ENCODE results near the gene MVP. TPM values are rescaled to one million over a fixed set of nuclear protein-coding genes. Genes with fewer than 3 reads are reported as not detected.

MVP gene
- total RNA-seq, 1 donor from 2014 or later = 87.1 TPM

- no peaks in the 10 kb centered on the region for H3K27me3 ChIP-seq (ENCODE audit: control insufficient read depth, insufficient read depth, low read length)
- peak overlapping the region; percentile 51 for H3K4me3 ChIP-seq (ENCODE audit: low read depth, low read length)
- peaks cover 9% of the 10 kb centered on the region for H3K36me3 ChIP-seq (ENCODE audit: control insufficient read depth, insufficient read depth, low read length)
- TF ChIP-seq CTCF (IDR thresholded peaks at IDR 0.05; ENCODE audit: insufficient read depth, low read length, severe bottlenecking) = no peak
- no peak for FAIRE-seq
- DNase-seq (ENCODE audit: low read depth) = peak; percentile 75
These were observed 1.4 kb downstream of the MVP start for GRCh38 chr16:29821643-29822115.

GRCh38 chr16:29824589-29825144 is 4.4 kb downstream of the MVP start:
- H3K27me3 ChIP-seq (ENCODE audit: control insufficient read depth, insufficient read depth, low read length) = no peaks in the 10 kb centered on the region
- peaks cover 8% of the 10 kb centered on the region for H3K36me3 ChIP-seq (ENCODE audit: control insufficient read depth, insufficient read depth, low read length)
- no peak for TF ChIP-seq CTCF (IDR thresholded peaks at IDR 0.05; ENCODE audit: insufficient read depth, low read length, severe bottlenecking)
- DNase-seq (ENCODE audit: low read depth) (peak; percentile 61), FAIRE-seq (no peak)
- H3K4me3 ChIP-seq (ENCODE audit: low read depth, low read length) = no peak overlapping the region

GRCh38 chr16:29825145-29826044 is 5.1 kb downstream of the MVP start:
- TF ChIP-seq CTCF (IDR thresholded peaks at IDR 0.05; ENCODE audit: insufficient read depth, low read length, severe bottlenecking) = no peak
- no peak for FAIRE-seq
- DNase-seq (ENCODE audit: low read depth) = peak; percentile 27
- no peak overlapping the region for H3K4me3 ChIP-seq (ENCODE audit: low read depth, low read length)
- H3K36me3 ChIP-seq (ENCODE audit: control insufficient read depth, insufficient read depth, low read length) = peaks cover 12% of the 10 kb centered on the region
- H3K27me3 ChIP-seq (ENCODE audit: control insufficient read depth, insufficient read depth, low read length) = no peaks in the 10 kb centered on the region

GRCh38 chr16:29826342-29826695 is 6.1 kb downstream of the MVP start:
- H3K4me3 ChIP-seq (ENCODE audit: low read depth, low read length) = no peak overlapping the region
- FAIRE-seq = no peak
- DNase-seq (ENCODE audit: low read depth) = no peak
- TF ChIP-seq CTCF (IDR thresholded peaks at IDR 0.05; ENCODE audit: insufficient read depth, low read length, severe bottlenecking) = no peak
- H3K27me3 ChIP-seq (ENCODE audit: control insufficient read depth, insufficient read depth, low read length) = no peaks in the 10 kb centered on the region
- peaks cover 14% of the 10 kb centered on the region for H3K36me3 ChIP-seq (ENCODE audit: control insufficient read depth, insufficient read depth, low read length)

GRCh38 chr16:29830774-29831173 is 10.5 kb downstream of the MVP start:
- DNase-seq (ENCODE audit: low read depth) = no peak
- TF ChIP-seq CTCF (IDR thresholded peaks at IDR 0.05; ENCODE audit: insufficient read depth, low read length, severe bottlenecking) = no peak
- peaks cover 31% of the 10 kb centered on the region for H3K36me3 ChIP-seq (ENCODE audit: control insufficient read depth, insufficient read depth, low read length)
- no peak for FAIRE-seq
- H3K27me3 ChIP-seq (ENCODE audit: control insufficient read depth, insufficient read depth, low read length) = no peaks in the 10 kb centered on the region
- H3K4me3 ChIP-seq (ENCODE audit: low read depth, low read length) = no peak overlapping the region
